Central memory CD4-positive, alpha-beta T cell (primary cell): ENCODE measurements around the gene ACTN1.
"Not testable (repeated sequence)": the region's sequence is repeated elsewhere in the genome, so short reads cannot be mapped to it uniquely, and the experiment has no call there.

Source experiments
- DNase-seq: peaks from one replicate; pipeline ENCODE4 v3.0.0; 2022

The ACTN1 gene

GRCh38 chr14:68853749-68854148, 125.4 kb downstream of the ACTN1 start:
- DNase-seq, result no peak

- not testable (repeated sequence) for DNase-seq
Measured at GRCh38 chr14:68852493-68852892, 126.6 kb downstream of the ACTN1 start.

GRCh38 chr14:68851078-68851477, 128.0 kb downstream of the ACTN1 start:
- DNase-seq, result no peak

GRCh38 chr14:68849416-68849815, 129.7 kb downstream of the ACTN1 start:
- DNase-seq, result no peak

- no peak for DNase-seq
Measured at GRCh38 chr14:68848253-68848652, 130.8 kb downstream of the ACTN1 start.

GRCh38 chr14:68847640-68848039, 131.5 kb downstream of the ACTN1 start:
- DNase-seq, result not testable (repeated sequence)

- DNase-seq, result no peak
Measured at GRCh38 chr14:68846466-68846865, 132.6 kb downstream of the ACTN1 start.

GRCh38 chr14:68844210-68844545, 134.9 kb downstream of the ACTN1 start:
- no peak for DNase-seq

- peak; percentile 55 for DNase-seq
Measured at GRCh38 chr14:68843471-68844209, 135.5 kb downstream of the ACTN1 start.

- no peak for DNase-seq
Measured at GRCh38 chr14:68842298-68842697, 136.8 kb downstream of the ACTN1 start.

GRCh38 chr14:68841016-68841809, 137.9 kb downstream of the ACTN1 start:
- DNase-seq, result no peak

GRCh38 chr14:68840454-68840853, 138.6 kb downstream of the ACTN1 start:
- no peak for DNase-seq

- no peak for DNase-seq
Measured at GRCh38 chr14:68836082-68836481, 143.0 kb downstream of the ACTN1 start.

GRCh38 chr14:68834816-68835215, 144.3 kb downstream of the ACTN1 start:
- DNase-seq, result no peak

- no peak for DNase-seq
Measured at GRCh38 chr14:68828698-68829097, 150.4 kb downstream of the ACTN1 start.

GRCh38 chr14:68825729-68826128, 153.4 kb downstream of the ACTN1 start:
- DNase-seq, result no peak

GRCh38 chr14:68824517-68825347, 154.4 kb downstream of the ACTN1 start:
- no peak for DNase-seq

GRCh38 chr14:68824207-68824516, 154.9 kb downstream of the ACTN1 start:
- no peak for DNase-seq
